ENCODE data around the gene RANBP1. TPM values are rescaled to one million over a fixed set of nuclear protein-coding genes. Genes with fewer than 3 reads are reported as not detected.
A peak's percentile ranks its signal among the peaks of the same experiment; 100 is the strongest.

The RANBP1 gene
- total RNA-seq, 1 donor, result 90.5 TPM

GRCh38 chr22:20118300-20119020 lies 2.6 kb downstream of the RANBP1 start:
- DNase-seq (ENCODE audit: low read depth in 2 of 3, low spot score in 2 of 3), result no peak

DNA sequence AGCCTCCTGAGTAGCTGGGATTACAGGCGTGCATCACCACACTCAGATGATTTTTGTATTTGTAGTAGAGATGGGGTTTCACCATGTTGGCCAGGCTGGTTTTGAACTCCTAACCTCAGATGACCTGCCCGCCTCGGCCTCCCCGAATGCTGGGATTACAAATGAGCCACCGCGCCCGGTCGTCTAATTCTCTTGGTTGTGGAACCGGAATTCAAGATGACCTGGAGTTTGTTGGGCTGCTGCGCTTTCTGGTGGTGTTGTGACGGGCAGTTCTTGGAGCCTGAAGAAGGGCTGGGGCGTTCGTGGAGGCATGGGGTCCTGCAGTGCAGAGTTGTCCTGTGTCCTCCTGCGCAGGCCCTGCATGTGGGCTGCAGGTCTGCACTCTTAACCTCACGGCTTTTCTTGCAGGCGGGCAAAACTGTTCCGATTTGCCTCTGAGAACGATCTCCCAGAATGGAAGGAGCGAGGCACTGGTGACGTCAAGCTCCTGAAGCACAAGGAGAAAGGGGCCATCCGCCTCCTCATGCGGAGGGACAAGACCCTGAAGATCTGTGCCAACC lies 6.0 kb downstream of the RANBP1 start:
- no peak for DNase-seq (ENCODE audit: low read depth in 2 of 3, low spot score in 2 of 3)

DNA sequence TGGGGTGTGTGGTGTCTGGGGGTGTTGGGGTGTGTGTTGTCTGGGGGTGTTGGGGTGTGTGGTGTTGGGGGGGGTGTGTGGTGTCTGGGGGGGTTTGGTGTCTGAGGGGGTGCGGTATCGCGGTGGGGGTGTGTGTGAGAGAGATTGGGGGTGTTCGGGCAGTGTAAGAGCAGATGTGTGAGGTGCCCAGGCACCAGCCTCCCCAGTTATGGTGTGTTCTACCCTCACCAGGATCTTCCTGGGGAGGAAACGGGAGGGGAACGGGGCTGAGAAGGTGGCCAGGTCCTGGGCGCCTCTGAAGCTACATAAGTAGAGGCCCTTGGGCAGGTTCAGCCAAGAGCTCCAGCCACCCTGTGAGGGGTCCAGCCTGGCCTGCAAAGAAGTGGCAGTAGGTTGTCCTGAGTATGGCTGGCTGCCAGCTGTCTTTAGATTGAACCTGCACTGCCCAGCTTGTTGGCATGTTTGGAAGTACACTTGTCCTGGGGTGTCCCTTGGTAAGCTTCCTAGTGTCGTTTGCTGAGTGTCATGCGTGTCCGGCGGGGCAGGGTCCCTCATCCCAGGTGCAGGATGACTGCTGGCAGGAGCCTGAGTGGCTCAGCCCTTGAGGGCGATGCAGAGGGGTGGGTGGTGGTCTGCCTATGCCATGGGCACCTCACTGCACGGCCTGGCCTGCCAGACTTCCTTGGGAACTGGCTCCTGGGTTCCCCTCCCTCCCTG lies 7.6 kb downstream of the RANBP1 start:
- no peak for DNase-seq (ENCODE audit: low read depth in 2 of 3, low spot score in 2 of 3)

- no peak for DNase-seq (ENCODE audit: low read depth in 2 of 3, low spot score in 2 of 3)
These were observed 8.3 kb downstream of the RANBP1 start for GRCh38 chr22:20124083-20124787.

DNA sequence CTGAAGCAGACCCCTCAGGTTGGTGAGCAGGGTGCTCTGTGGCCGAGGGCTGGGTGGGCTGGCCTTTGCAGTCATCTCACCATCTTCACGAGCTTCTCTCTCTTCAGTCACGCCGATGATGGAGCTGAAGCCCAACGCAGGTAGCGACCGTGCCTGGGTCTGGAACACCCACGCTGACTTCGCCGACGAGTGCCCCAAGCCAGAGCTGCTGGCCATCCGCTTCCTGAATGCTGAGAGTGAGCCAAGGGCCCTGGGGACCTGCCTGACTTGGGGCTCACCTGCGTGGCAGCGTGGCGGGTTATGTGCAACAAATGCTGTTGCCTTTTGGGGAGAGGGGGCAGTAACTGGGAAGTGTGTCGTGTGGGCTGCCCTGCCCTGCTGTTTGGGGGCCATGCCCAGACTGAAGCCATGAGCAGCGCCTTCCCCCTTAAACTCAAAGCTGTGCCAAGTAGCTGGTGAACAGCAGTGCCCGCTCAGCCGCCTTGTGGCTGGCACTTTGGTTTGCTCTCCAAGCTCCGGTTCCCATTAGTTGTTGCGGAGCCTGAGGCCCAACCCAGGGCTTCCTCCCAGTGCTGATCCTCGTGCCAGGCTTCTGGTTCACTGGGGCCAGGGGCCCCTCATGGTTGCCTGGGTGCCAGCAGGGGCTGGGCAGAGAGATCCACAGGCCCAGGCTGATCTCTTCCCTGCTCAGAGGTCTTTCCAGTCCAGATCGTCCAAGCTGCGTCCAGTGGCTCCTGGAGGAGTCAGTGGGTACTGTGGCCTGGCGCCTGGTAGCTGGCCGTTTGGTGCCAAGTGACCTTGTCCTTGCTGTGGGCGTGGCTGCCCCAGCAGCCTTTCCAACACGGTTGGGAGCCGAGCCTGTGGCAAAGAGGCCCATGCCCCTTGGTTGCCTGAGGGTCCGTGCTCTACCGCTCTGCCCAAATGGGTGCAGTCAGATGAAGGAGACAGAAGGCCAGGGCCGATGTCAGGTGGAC lies 9.6 kb downstream of the RANBP1 start:
- no peak for DNase-seq (ENCODE audit: low read depth in 2 of 3, low spot score in 2 of 3)

DNA sequence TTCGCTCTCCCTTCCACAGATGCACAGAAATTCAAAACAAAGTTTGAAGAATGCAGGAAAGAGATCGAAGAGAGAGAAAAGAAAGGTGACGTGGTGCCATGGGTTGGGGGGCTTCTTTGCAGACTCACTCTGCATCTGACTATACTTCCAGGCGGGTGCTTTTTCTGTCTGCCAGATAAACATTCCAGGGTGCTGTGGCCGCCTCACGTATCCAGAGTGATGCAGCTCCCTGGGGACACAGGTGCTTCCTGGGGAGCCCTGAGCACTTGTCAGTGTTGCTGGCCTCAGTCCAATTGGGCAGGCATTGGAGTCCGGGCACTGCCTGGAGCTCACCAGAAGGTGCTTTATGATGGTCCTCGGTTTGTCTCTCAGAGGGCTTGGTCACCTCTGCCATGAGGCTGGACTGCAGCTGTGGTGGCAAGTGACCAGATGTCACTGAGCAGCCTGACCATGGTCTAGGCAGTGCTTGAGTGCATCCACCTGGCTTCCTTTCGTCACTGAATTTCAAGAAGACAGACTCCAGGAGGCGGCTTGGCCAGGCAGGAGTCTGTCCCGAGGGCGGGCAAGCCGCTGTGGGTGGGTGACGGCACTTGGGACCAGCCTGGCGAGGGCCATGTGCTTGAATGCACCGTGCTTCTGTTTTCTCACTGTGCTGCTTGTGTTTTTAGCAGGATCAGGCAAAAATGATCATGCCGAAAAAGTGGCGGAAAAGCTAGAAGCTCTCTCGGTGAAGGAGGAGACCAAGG lies 10.6 kb downstream of the RANBP1 start:
- DNase-seq (ENCODE audit: low read depth in 2 of 3, low spot score in 2 of 3), result peak in 1 of 3 donors; percentile 12

GRCh38 chr22:20127318-20127868 lies 11.5 kb downstream of the RANBP1 start:
- DNase-seq (ENCODE audit: low read depth in 2 of 3, low spot score in 2 of 3), result no peak

GRCh38 chr22:20127869-20128618 lies 12.1 kb downstream of the RANBP1 start:
- DNase-seq (ENCODE audit: low read depth in 2 of 3, low spot score in 2 of 3), result no peak

- DNase-seq (ENCODE audit: low read depth in 2 of 3, low spot score in 2 of 3), result no peak
These were observed 12.7 kb downstream of the RANBP1 start for GRCh38 chr22:20128619-20128901.

- peak in 2 of 3 donors; percentile 31 to 40 for DNase-seq (ENCODE audit: low read depth in 2 of 3, low spot score in 2 of 3)
These were observed 13.2 kb downstream of the RANBP1 start for GRCh38 chr22:20128902-20129746.

- no peak for DNase-seq (ENCODE audit: low read depth in 2 of 3, low spot score in 2 of 3)
These were observed 13.8 kb downstream of the RANBP1 start for GRCh38 chr22:20129747-20130014.

DNA sequence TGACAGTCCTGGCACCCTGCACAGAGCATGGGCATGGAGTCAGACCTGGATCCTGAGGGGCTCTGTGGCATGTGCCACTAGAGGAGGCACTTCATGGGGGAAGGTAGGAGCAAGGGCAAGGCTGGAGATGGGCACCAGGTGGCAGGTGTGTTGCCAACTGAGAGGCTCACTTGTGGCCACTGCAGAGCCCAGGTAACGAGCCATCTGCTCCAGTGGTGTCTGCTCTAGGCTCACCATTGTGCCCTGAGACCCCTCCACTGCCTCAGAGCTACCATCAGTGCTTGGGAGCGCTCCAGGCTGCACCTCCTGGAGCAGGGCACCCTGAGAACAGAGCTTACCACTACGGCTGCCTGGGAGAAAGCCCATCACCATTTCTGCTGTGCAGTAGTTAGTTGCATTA lies 14.4 kb downstream of the RANBP1 start:
- no peak for DNase-seq (ENCODE audit: low read depth in 2 of 3, low spot score in 2 of 3)

- DNase-seq (ENCODE audit: low read depth in 2 of 3, low spot score in 2 of 3), result peak; percentile 52 to 80 (median 76)
These were observed 15.1 kb downstream of the RANBP1 start for GRCh38 chr22:20130731-20131596.

GRCh38 chr22:20131597-20131858 lies 15.6 kb downstream of the RANBP1 start, which contains the start of gene ZDHHC8:
Gene ZDHHC8, plus strand, starts transcription at chr22:20131804. Its CDS starts 144 bp downstream, at chr22:20131948.
- DNase-seq (ENCODE audit: low read depth in 2 of 3, low spot score in 2 of 3), result peak in 2 of 3 donors; percentile 29 to 40

GRCh38 chr22:20131859-20132685 lies 16.2 kb downstream of the RANBP1 start:
- DNase-seq (ENCODE audit: low read depth in 2 of 3, low spot score in 2 of 3), result peak in 1 of 3 donors; percentile 28

- DNase-seq (ENCODE audit: low read depth in 2 of 3, low spot score in 2 of 3), result no peak
These were observed 16.9 kb downstream of the RANBP1 start for GRCh38 chr22:20132686-20133246.
